Endothelial cell of umbilical vein (primary cell): Measurements from ENCODE around the gene AAR2. TPM values are rescaled to one million over a fixed set of nuclear protein-coding genes. Genes with fewer than 3 reads are reported as not detected.

ENCODE experiments used
- BruUV-seq: library from RNA; stranded (reverse); fragments of 400-500 nt; replicated peaks from 2 replicates; lab custom pipeline; 2021; lab: Mats Ljungman, UMichigan
- CTCF ChIA-PET: fragments of 300-600, 350-600 bp; sonication (Branson Sonifier 250); formaldehyde crosslinking; loops from one replicate; lab custom pipeline; 2021; ENCODE audit warnings: antibody characterized with exemption, inconsistent platforms; lab: Charles Lee
- POLR2A ChIA-PET: fragments of 300-600, 350-600 bp; sonication (Branson Sonifier 250); formaldehyde crosslinking; loops from one replicate; lab custom pipeline; 2021; ENCODE audit warnings: antibody characterized with exemption, inconsistent platforms; lab: Charles Lee
- DNase-seq: peaks from one replicate; pipeline ENCODE4 v3.0.0-alpha.2; 2011; ENCODE audit warnings: low read depth, low spot score
- FAIRE-seq: peaks from 2 replicates; lab custom pipeline; 2011; peaks lifted over from hg19 to GRCh38; lab: Jason Lieb, UNC
- H2AFZ ChIP-seq: 2 replicates; pipeline ENCODE4 v1.6.0; 2012; ENCODE audit warnings: low read depth, low read length, control low read depth, inconsistent platforms
- H3K27ac ChIP-seq: 2 replicates; pipeline ENCODE4 v1.5.1; 2011; ENCODE audit warnings: low read depth, mild to moderate bottlenecking, control low read depth, low read length, moderate library complexity; ENCODE audit not compliant: insufficient read depth
- H3K27me3 ChIP-seq, 2 experiments: 2 replicates each; pipeline versions ENCODE4 v1.6.0 to v1.6.1; 2011; ENCODE audit warnings: low read length in 2 of 2, mixed read lengths in 1 of 2; ENCODE audit not compliant: control insufficient read depth in 2 of 2, insufficient read depth in 2 of 2
- H3K36me3 ChIP-seq, 2 experiments: 2 replicates in 1 of 2; 3 replicates in 1 of 2; pipeline ENCODE4 v1.5.1; 2011; ENCODE audit warnings: low read length in 2 of 2, mild to moderate bottlenecking in 1 of 2, moderate library complexity in 1 of 2; ENCODE audit not compliant: control insufficient read depth in 2 of 2, insufficient read depth in 2 of 2; ENCODE audit errors: extremely low read depth in 1 of 2
- H3K4me1 ChIP-seq: 3 replicates; pipeline ENCODE4 v1.5.1; 2011; ENCODE audit warnings: mild to moderate bottlenecking, low read length; ENCODE audit not compliant: control insufficient read depth, insufficient read depth; ENCODE audit errors: extremely low read depth
- H3K4me2 ChIP-seq: 2 replicates; pipeline ENCODE4 v1.6.1; 2011; ENCODE audit warnings: low read length, control low read depth, mixed read lengths; ENCODE audit not compliant: insufficient read depth
- H3K4me3 ChIP-seq, 3 experiments: fragments of 200-600 bp in 1 of 3; sonication (generic), shearing (Covaris generic) in 1 of 3; replicated peaks in 1 of 3; 2 replicates each; pipeline ENCODE4 v1.5.1; 2011 to 2016; ENCODE audit warnings: control low read depth in 3 of 3, low read length in 3 of 3, mild to moderate bottlenecking in 2 of 3, inconsistent platforms in 1 of 3, low read depth in 1 of 3, moderate library complexity in 1 of 3; ENCODE audit not compliant: insufficient read depth in 1 of 3
- H3K79me2 ChIP-seq: 2 replicates; pipeline ENCODE4 v1.6.0; 2012; ENCODE audit warnings: low read length, inconsistent platforms; ENCODE audit not compliant: control insufficient read depth, insufficient read depth
- H3K9ac ChIP-seq: replicated peaks from 2 replicates; pipeline ENCODE3; 2011; ENCODE audit warnings: low read length, control low read depth; ENCODE audit not compliant: insufficient read depth; ENCODE audit errors: extremely low read depth
- H3K9me1 ChIP-seq: replicated peaks from 3 replicates; pipeline ENCODE4 v1.6.0; 2011; ENCODE audit warnings: mild to moderate bottlenecking, low read length; ENCODE audit not compliant: control insufficient read depth, insufficient read depth; ENCODE audit errors: extremely low read depth
- H3K9me3 ChIP-seq: replicated peaks from 2 replicates; pipeline ENCODE4 v1.5.1; 2012; ENCODE audit warnings: low read length, inconsistent platforms; ENCODE audit not compliant: control insufficient read depth, insufficient read depth
- H4K20me1 ChIP-seq: replicated peaks from 2 replicates; pipeline ENCODE3; 2011; ENCODE audit warnings: mild to moderate bottlenecking, low read length; ENCODE audit not compliant: control insufficient read depth, insufficient read depth; ENCODE audit errors: extremely low read depth
- EZH2 ChIP-seq: IDR thresholded peaks from 2 replicates; pipeline ENCODE4 v1.6.1; 2012; ENCODE audit warnings: borderline replicate concordance, low read depth, mild to moderate bottlenecking, moderate library complexity, low read length, inconsistent platforms; ENCODE audit not compliant: severe bottlenecking
- FOS ChIP-seq: IDR thresholded peaks from 2 replicates; pipeline ENCODE4 v1.6.1; 2011; ENCODE audit warnings: mild to moderate bottlenecking, low read length, moderate library complexity, borderline replicate concordance; ENCODE audit not compliant: insufficient read depth
- GATA2 ChIP-seq: IDR thresholded peaks from 2 replicates; pipeline ENCODE4 v1.7.0; 2011; ENCODE audit warnings: low read depth, mild to moderate bottlenecking, moderate library complexity, mixed read lengths, low read length; ENCODE audit not compliant: insufficient read length, insufficient read depth
- JUN ChIP-seq: IDR thresholded peaks from 2 replicates; pipeline ENCODE4 v1.6.1; 2011; ENCODE audit warnings: borderline replicate concordance, low read depth; ENCODE audit not compliant: insufficient read length, insufficient read depth
- MYC ChIP-seq: IDR thresholded peaks from one replicate; pipeline ENCODE4 v1.6.1; 2011; ENCODE audit warnings: mild to moderate bottlenecking, low read depth, low read length
- POLR2A ChIP-seq: IDR thresholded peaks from 2 replicates; pipeline ENCODE4 v1.6.1; 2012; ENCODE audit warnings: low read depth, mild to moderate bottlenecking, control low read depth, low read length
- POLR2AphosphoS5 ChIP-seq: IDR thresholded peaks from 2 replicates; pipeline ENCODE4 v1.6.1; 2012; ENCODE audit warnings: low read depth, mild to moderate bottlenecking, control low read depth, low read length, moderate library complexity; ENCODE audit not compliant: insufficient read depth
- dilution Hi-C: fragments of 300-500 bp; cut with MboI; formaldehyde crosslinking; loops from one replicate; pipeline ENCODE4 v1.15.0; 2019; ENCODE audit warnings: low sequenced_read_pairs; ENCODE audit not compliant: extremely low pct_ligation_motif_present
- intact Hi-C: fragments of 100-400 bp; cut with micrococcal nuclease; formaldehyde crosslinking; loops from one replicate; pipeline ENCODE4 v1.10.0; 2022
- polyA plus RNA-seq, 4 experiments: library from polyadenylated mRNA; depleted of rRNA in 3 of 4; stranded (reverse) in 3 of 4; unstranded in 1 of 4; fragments of >200 nt; gene quantifications; 2 replicates each; pipeline versions ENCODE4 v1.2.1 to v1.2.3, GENCODE V29; 2011 to 2012; ENCODE audit warnings: missing spikeins in 1 of 4
- total RNA-seq: library from RNA; stranded (reverse); gene quantifications from 2 replicates; pipeline ENCODE4 v1.2.3, GENCODE V29; 2021
- TF ChIP-seq, protein P1 (sequence below): IDR thresholded peaks from 2 replicates; pipeline ENCODE4 v1.6.1; 2011; ENCODE audit not compliant: insufficient read depth, insufficient read length
- TF ChIP-seq, protein P2 (sequence below), 2 donors: IDR thresholded peaks; 1 replicate in 1 of 2; 2 replicates in 1 of 2; pipeline ENCODE4 v1.5.1; 2011; ENCODE audit warnings: low read length in 2 of 2, mild to moderate bottlenecking in 2 of 2, moderate library complexity in 2 of 2, control low read depth in 1 of 2, inconsistent platforms in 1 of 2, low read depth in 1 of 2; ENCODE audit not compliant: insufficient read depth in 1 of 2; ENCODE audit errors: extremely low read depth in 1 of 2

Gene AAR2
- total and polyA plus RNA-seq, 2 donors (not counting 3 experiments of a cell fraction or from before 2014, with no cell fraction given) = 21.9 to 29.4 TPM

DNA sequence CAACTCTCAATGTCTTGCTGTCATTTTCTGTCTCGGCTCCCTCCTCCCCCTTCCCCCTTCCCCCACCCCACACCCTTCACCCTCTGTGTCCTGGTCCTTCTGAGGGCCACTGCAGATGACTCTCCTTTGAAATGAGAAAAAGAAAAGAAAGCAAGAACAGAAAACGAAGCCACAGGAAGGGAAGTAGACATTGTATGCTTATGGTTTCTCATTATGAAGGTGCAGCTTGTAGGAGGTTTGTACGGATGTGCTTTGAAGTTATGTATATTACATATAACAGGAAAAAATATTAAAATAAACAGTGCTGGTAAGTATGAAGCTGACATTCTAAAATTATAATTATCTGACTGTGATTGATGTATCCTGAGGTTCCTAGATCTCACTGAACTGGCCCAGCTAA, 6.3 kb upstream of the AAR2 start:
- ChIA-PET CTCF (interaction anchor here (0.7 kb wide), 1 partner anchor 27 kb away, joined by 3 read pairs; no protein-coding TSS in a partner anchor), POLR2A (no interaction called here)
- H4K20me1 ChIP-seq = no peaks in the 10 kb centered on the region
- H3K9me1 ChIP-seq = no peaks in the 10 kb centered on the region
- no peak for DNase-seq
- peaks cover 2 to 5% of the 10 kb centered on the region in 2 experiments for H3K27me3 ChIP-seq
- TF ChIP-seq POLR2A (no peak), FOS (no peak), GATA2 (no peak), POLR2AphosphoS5 (no peak), EZH2 (no peak), MYC (no peak), JUN (no peak)
- TF ChIP-seq, protein P1, sequence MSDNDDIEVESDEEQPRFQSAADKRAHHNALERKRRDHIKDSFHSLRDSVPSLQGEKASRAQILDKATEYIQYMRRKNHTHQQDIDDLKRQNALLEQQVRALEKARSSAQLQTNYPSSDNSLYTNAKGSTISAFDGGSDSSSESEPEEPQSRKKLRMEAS = no peak
- TF ChIP-seq, protein P2, sequence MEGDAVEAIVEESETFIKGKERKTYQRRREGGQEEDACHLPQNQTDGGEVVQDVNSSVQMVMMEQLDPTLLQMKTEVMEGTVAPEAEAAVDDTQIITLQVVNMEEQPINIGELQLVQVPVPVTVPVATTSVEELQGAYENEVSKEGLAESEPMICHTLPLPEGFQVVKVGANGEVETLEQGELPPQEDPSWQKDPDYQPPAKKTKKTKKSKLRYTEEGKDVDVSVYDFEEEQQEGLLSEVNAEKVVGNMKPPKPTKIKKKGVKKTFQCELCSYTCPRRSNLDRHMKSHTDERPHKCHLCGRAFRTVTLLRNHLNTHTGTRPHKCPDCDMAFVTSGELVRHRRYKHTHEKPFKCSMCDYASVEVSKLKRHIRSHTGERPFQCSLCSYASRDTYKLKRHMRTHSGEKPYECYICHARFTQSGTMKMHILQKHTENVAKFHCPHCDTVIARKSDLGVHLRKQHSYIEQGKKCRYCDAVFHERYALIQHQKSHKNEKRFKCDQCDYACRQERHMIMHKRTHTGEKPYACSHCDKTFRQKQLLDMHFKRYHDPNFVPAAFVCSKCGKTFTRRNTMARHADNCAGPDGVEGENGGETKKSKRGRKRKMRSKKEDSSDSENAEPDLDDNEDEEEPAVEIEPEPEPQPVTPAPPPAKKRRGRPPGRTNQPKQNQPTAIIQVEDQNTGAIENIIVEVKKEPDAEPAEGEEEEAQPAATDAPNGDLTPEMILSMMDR (IDR thresholded peaks at IDR 0.05; ENCODE audit: extremely low read depth in 1 of 2, insufficient read depth in 1 of 2, low read depth in 1 of 2, low read length in 2 of 2) = no peak
- no peak overlapping the region for H3K27ac ChIP-seq
- H3K9ac ChIP-seq = no peak overlapping the region
- H3K9me3 ChIP-seq = no peaks in the 10 kb centered on the region
- no peaks in the 10 kb centered on the region for H3K36me3 ChIP-seq
- no peak overlapping the region for H2AFZ ChIP-seq
- H3K4me2 ChIP-seq = no peak overlapping the region
- dilution Hi-C loops (no loop called here), intact Hi-C loops (no loop called here)
- no peaks in the 10 kb centered on the region for H3K79me2 ChIP-seq
- no peak overlapping the region for H3K4me3 ChIP-seq
- no peaks in the 10 kb centered on the region for H3K4me1 ChIP-seq
- no TSS peak for BruUV-seq
- no peak for FAIRE-seq
